Activated CD8-positive, alpha-beta memory T cell treated with anti-CD3 and anti-CD28 coated beads, Interleukin-2, amount 10 ng/mL, durations not matched to agents 7 days and 5 days (primary cell): ENCODE measurements around the gene OPN1MW2. TPM values are rescaled to one million over a fixed set of nuclear protein-coding genes. Genes with fewer than 3 reads are reported as not detected.
A peak's percentile ranks its signal among the peaks of the same experiment; 100 is the strongest.
"Not testable (repeated sequence)": the region's sequence is repeated elsewhere in the genome, so short reads cannot be mapped to it uniquely, and the experiment has no call there.

ENCODE experiments used
- ATAC-seq: fragments of 150-1000 bp; cut with Tn5 transposase; one replicate; pipeline ENCODE4 v1.10.0; 2021; ENCODE audit warnings: moderate library complexity
- CTCF ChIA-PET: fragments of 350-600 bp; sonication (Branson Sonifier 250); formaldehyde crosslinking; loops from one replicate; lab custom pipeline; 2021; ENCODE audit warnings: antibody characterized with exemption; lab: Charles Lee
- DNase-seq: peaks from one replicate; pipeline ENCODE4 v3.0.0-alpha.2; 2020
- H3K27ac Mint-ChIP-seq: one replicate; pipeline ENCODE4 v1.8.0; 2021; ENCODE audit warnings: mild to moderate bottlenecking, mixed read lengths
- H3K27me3 Mint-ChIP-seq: one replicate; pipeline ENCODE4 v1.8.0; 2021; ENCODE audit warnings: mixed read lengths
- H3K36me3 Mint-ChIP-seq: one replicate; pipeline ENCODE4 v1.8.0; 2021; ENCODE audit warnings: mild to moderate bottlenecking, mixed read lengths
- H3K4me1 Mint-ChIP-seq: one replicate; pipeline ENCODE4 v1.8.0; 2021; ENCODE audit warnings: mixed read lengths
- H3K4me3 Mint-ChIP-seq: one replicate; pipeline ENCODE4 v1.8.0; 2021; ENCODE audit warnings: mild to moderate bottlenecking, moderate library complexity, mixed read lengths
- H3K9me3 Mint-ChIP-seq: one replicate; pipeline ENCODE4 v1.8.0; 2022; ENCODE audit warnings: low read depth, mixed read lengths
- total RNA-seq, 2 experiments: library from RNA; stranded (reverse); gene quantifications; one replicate each; pipeline ENCODE4 v1.2.3, GENCODE V29; 2021

Gene OPN1MW2
- total RNA-seq, result not detected

DNA sequence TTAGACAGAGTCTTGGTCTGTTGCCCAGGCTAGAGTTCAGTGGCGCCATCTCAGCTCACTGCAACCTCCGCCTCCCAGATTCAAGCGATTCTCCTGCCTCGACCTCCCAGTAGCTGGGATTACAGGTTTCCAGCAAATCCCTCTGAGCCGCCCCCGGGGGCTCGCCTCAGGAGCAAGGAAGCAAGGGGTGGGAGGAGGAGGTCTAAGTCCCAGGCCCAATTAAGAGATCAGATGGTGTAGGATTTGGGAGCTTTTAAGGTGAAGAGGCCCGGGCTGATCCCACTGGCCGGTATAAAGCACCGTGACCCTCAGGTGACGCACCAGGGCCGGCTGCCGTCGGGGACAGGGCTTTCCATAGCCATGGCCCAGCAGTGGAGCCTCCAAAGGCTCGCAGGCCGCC lies at the start of gene OPN1MW2:
OPN1MW2 (plus strand) TSS at position 301 of the 400 bp plus-strand sequence; CDS start at position 361, 60 bp downstream.
- DNase-seq, H3K4me3 Mint-ChIP-seq, H3K36me3 Mint-ChIP-seq, CTCF ChIA-PET, H3K9me3 Mint-ChIP-seq, ATAC-seq, H3K27ac Mint-ChIP-seq, H3K27me3 Mint-ChIP-seq, H3K4me1 Mint-ChIP-seq: not testable (repeated sequence)

DNA sequence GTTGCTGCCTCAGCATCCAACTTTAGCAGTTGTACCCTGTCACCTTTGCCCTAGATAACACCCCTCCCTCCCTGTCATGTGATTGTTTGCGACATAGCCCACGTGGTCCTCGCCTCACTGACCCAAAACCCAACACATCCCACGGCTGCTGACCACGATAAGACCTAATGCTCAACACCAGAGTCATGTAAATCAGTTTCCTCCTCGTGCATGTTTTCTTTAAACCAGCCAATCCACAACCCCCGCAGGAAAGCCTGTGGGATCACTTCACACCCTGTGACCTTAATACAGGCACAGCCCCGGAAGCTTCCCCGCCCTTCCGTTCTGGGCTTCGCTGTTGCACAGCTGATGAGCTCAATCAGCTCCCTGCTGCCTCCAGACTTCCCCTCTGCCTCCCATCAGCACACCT lies 47.0 kb upstream of the OPN1MW2 start:
- peak; percentile 99 for ATAC-seq
- CTCF ChIA-PET, H3K9me3 Mint-ChIP-seq, H3K36me3 Mint-ChIP-seq, H3K4me3 Mint-ChIP-seq, H3K4me1 Mint-ChIP-seq, H3K27me3 Mint-ChIP-seq, DNase-seq, H3K27ac Mint-ChIP-seq: not testable (repeated sequence)

DNA sequence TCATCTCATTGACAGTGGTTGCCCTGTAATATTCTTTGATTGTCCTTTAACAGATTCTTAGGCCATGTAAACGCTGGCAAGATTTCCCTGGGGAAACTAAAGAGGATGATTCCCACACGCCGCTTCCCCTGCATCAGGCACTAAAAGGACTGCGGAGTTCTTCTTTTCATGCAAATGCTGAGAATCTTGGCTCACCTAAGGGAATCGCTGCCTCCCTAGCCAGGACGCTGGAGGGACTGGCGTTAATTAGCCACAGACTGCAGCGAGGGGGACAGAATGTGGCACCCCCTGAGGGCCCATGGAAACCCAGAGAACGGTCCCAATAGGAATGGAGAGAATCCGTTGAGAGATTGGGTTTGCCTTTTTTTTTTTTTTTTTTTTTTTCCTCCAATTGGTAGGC lies 45.2 kb upstream of the OPN1MW2 start:
- CTCF ChIA-PET, H3K27me3 Mint-ChIP-seq: not testable (repeated sequence)

DNA sequence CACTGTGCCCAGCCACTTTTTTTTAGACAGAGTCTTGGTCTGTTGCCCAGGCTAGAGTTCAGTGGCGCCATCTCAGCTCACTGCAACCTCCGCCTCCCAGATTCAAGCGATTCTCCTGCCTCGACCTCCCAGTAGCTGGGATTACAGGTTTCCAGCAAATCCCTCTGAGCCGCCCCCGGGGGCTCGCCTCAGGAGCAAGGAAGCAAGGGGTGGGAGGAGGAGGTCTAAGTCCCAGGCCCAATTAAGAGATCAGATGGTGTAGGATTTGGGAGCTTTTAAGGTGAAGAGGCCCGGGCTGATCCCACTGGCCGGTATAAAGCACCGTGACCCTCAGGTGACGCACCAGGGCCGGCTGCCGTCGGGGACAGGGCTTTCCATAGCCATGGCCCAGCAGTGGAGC lies 37.3 kb upstream of the OPN1MW2 start, which contains the start of gene OPN1MW:
OPN1MW (plus strand) TSS at position 301 of the 400 bp plus-strand sequence; CDS start at position 383, 82 bp downstream.
- H3K4me1 Mint-ChIP-seq, H3K9me3 Mint-ChIP-seq, ATAC-seq, H3K27me3 Mint-ChIP-seq, H3K36me3 Mint-ChIP-seq, H3K27ac Mint-ChIP-seq, H3K4me3 Mint-ChIP-seq, DNase-seq, CTCF ChIA-PET: not testable (repeated sequence)

More for the DNA sequence above, 45.2 kb upstream of the OPN1MW2 start:
- not testable (repeated sequence) for H3K4me1 Mint-ChIP-seq, H3K4me3 Mint-ChIP-seq, ATAC-seq, H3K9me3 Mint-ChIP-seq, H3K27ac Mint-ChIP-seq, DNase-seq, H3K36me3 Mint-ChIP-seq

DNA sequence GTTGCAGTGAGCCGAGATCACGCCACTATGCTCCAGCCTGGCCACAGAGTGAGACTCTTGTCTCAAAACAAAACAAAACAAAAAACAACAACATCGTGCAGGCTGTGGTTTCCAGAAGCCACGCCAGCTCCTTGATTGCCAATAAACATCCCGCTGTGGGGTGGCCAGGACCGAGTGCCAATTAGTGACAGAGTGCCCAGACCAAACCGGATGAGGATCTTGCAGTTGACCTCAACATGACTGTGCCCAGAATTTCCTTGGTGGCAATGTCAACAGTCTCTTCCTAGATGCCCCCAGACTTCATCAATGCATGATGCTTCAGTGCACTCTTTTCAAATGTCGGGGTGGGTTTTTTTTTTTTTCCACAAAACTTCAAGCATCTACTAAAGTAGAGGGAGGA lies 35.8 kb upstream of the OPN1MW2 start:
- DNase-seq, H3K27ac Mint-ChIP-seq, H3K4me1 Mint-ChIP-seq, H3K36me3 Mint-ChIP-seq, H3K4me3 Mint-ChIP-seq, CTCF ChIA-PET, H3K27me3 Mint-ChIP-seq, ATAC-seq, H3K9me3 Mint-ChIP-seq: not testable (repeated sequence)

DNA sequence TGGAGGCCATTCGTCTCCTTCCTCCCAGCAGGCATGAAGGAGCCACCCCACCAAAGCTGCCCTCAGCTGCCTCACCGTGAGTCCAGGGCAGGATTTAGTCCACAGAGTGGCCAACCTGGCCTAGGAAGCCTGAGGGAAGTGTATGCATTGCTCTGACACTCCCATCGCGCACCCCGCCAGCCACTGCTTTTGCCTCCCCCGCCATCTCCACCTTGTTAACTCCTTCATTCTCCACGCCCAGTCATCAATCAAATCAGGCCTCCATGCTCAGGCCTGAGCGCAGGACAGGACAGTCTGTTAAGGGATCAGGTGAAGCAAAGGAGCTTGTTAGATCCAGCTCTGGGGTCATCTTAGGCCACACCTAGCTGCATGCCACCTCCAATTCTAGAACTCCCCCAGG lies 26.7 kb upstream of the OPN1MW2 start:
- H3K4me1 Mint-ChIP-seq, H3K9me3 Mint-ChIP-seq, H3K27ac Mint-ChIP-seq, CTCF ChIA-PET, ATAC-seq, H3K4me3 Mint-ChIP-seq, H3K36me3 Mint-ChIP-seq, DNase-seq, H3K27me3 Mint-ChIP-seq: not testable (repeated sequence)

DNA sequence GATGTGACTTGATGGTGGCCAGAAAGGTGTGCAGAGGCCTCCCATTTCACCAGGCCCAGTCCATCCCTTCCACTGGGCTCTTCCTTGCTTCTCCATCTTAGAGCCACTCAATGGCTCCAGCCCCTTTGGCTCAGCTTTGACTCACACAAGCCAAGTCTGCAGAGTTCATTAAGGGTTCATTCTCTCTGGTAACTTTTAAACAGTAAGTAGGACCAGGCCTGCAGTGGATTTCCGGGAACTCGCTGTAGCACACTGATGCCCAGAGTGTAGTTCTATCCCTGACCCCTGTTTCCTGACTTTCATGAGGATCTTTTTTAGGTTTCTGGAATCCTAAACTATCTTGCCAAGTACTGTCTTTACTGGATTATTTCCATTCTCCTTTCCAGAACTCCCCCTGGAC lies 25.2 kb upstream of the OPN1MW2 start:
- DNase-seq, H3K4me3 Mint-ChIP-seq, ATAC-seq, H3K9me3 Mint-ChIP-seq, H3K27ac Mint-ChIP-seq, H3K27me3 Mint-ChIP-seq, CTCF ChIA-PET, H3K36me3 Mint-ChIP-seq, H3K4me1 Mint-ChIP-seq: not testable (repeated sequence)

DNA sequence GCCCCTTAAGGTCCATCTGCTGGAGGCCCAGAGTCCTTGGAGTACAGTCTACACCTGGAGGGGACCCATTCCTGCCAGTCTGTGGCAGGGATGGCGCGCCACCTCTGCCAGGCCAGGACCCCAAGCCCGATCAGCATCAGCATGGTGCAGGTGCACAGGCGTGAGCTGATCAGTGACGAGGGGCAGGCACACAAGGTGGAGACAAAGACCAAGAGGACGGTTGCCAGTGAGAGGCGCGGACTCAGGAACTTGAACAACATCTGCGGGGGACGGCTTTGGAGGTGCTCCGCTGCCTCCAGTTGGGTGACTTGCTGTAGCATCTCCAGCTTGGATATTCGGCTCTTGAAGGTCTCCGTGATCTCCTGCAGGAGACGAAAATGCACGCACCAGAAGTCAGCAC lies 23.1 kb upstream of the OPN1MW2 start:
- H3K9me3 Mint-ChIP-seq, H3K27ac Mint-ChIP-seq, ATAC-seq, H3K4me1 Mint-ChIP-seq, H3K4me3 Mint-ChIP-seq, CTCF ChIA-PET, H3K36me3 Mint-ChIP-seq, DNase-seq, H3K27me3 Mint-ChIP-seq: not testable (repeated sequence)

DNA sequence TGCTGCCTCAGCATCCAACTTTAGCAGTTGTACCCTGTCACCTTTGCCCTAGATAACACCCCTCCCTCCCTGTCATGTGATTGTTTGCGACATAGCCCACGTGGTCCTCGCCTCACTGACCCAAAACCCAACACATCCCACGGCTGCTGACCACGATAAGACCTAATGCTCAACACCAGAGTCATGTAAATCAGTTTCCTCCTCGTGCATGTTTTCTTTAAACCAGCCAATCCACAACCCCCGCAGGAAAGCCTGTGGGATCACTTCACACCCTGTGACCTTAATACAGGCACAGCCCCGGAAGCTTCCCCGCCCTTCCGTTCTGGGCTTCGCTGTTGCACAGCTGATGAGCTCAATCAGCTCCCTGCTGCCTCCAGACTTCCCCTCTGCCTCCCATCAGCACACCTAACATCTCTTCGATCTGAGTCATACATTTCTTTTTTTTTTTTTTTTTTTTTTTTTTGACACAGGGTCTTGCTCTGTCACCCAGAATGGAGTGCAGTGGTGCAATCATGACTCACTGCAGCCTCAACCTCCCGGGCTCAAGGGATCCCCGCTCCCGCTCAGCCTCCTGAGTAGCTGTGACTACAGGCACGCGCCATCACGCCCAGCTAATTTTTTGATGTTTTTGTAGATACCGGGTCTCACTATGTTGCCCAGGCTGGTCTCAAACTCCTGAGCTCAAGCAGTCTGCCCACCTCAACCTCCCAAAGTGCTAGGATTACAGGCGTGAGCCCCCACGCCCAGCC lies 9.7 kb upstream of the OPN1MW2 start:
- CTCF ChIA-PET, H3K27me3 Mint-ChIP-seq, H3K9me3 Mint-ChIP-seq, H3K4me1 Mint-ChIP-seq, DNase-seq, H3K27ac Mint-ChIP-seq, H3K4me3 Mint-ChIP-seq, H3K36me3 Mint-ChIP-seq: not testable (repeated sequence)
- peak; percentile 98 for ATAC-seq

DNA sequence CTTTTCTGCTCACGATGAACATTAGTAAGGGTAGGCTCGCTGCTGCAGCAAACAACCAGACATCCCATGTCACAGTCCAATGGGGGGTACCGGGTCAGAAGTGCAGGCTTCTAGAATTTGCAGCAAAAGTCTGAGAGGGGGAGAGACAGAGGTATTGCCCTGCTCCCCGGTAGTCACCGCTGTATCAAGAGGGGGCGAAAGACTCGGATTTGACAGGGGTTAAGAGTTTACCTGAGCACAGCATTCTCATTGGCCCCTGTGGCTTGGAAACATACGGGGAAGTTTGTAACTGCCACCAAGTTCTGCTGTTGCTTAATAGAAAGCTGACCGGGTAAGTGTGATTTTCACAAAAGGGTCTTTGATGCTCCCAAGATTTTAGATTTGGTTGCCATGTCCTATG lies 8.5 kb upstream of the OPN1MW2 start:
- DNase-seq, result peak; percentile 4
- H3K9me3 Mint-ChIP-seq, H3K27me3 Mint-ChIP-seq, CTCF ChIA-PET, H3K36me3 Mint-ChIP-seq, H3K4me3 Mint-ChIP-seq, ATAC-seq, H3K4me1 Mint-ChIP-seq: not testable (repeated sequence)
- H3K27ac Mint-ChIP-seq, result peak overlapping the region; percentile 52

DNA sequence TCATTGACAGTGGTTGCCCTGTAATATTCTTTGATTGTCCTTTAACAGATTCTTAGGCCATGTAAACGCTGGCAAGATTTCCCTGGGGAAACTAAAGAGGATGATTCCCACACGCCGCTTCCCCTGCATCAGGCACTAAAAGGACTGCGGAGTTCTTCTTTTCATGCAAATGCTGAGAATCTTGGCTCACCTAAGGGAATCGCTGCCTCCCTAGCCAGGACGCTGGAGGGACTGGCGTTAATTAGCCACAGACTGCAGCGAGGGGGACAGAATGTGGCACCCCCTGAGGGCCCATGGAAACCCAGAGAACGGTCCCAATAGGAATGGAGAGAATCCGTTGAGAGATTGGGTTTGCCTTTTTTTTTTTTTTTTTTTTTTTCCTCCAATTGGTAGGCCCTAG lies 8.1 kb upstream of the OPN1MW2 start:
- H3K27ac Mint-ChIP-seq, H3K4me3 Mint-ChIP-seq, H3K4me1 Mint-ChIP-seq, H3K27me3 Mint-ChIP-seq, ATAC-seq, H3K9me3 Mint-ChIP-seq, DNase-seq, H3K36me3 Mint-ChIP-seq, CTCF ChIA-PET: not testable (repeated sequence)

DNA sequence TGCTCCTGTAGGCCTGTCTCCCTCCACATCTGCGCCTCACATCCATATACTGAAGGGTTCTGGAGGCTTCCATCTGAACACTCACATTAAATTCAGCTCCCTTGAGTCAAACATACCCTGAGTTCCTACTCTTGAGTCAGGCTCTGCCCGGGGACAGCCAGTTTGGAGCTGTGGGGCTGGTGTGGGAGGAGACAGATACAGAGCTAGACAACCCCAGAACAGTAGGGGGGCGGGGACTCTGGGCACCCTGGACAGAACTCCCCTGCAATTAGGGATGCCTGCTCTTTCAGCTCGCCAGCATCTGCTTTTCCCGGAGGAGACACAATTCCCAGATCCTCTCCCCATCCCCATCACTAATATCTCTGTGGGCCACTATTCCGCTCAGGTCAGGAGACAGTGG lies 5.7 kb downstream of the OPN1MW2 start:
- ATAC-seq, H3K4me1 Mint-ChIP-seq, H3K4me3 Mint-ChIP-seq, H3K27ac Mint-ChIP-seq, H3K9me3 Mint-ChIP-seq, H3K36me3 Mint-ChIP-seq, H3K27me3 Mint-ChIP-seq, CTCF ChIA-PET, DNase-seq: not testable (repeated sequence)

DNA sequence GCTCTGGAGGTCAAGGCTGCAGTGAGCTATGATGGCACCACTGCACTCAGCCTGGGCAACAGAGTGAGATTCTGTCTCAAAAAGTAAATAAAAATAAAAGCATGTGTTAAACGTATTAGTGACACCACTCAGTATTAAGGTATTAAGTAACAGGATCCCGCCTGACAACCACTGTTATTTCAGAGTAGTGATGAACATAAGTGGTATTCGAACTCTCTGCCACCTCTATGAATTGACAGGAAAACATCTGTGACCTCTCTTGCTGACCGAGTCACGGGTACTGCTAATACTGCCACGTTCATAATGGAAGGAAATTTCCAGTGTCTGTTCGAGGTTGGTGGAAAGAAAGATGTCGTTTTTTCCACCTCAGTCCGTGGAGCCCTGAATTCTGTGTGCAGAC lies 7.2 kb downstream of the OPN1MW2 start:
- H3K36me3 Mint-ChIP-seq, H3K4me1 Mint-ChIP-seq, DNase-seq, CTCF ChIA-PET, ATAC-seq, H3K27me3 Mint-ChIP-seq, H3K9me3 Mint-ChIP-seq, H3K4me3 Mint-ChIP-seq, H3K27ac Mint-ChIP-seq: not testable (repeated sequence)

DNA sequence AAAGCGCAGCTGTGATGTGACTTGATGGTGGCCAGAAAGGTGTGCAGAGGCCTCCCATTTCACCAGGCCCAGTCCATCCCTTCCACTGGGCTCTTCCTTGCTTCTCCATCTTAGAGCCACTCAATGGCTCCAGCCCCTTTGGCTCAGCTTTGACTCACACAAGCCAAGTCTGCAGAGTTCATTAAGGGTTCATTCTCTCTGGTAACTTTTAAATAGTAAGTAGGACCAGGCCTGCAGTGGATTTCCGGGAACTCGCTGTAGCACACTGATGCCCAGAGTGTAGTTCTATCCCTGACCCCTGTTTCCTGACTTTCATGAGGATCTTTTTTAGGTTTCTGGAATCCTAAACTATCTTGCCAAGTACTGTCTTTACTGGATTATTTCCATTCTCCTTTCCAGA lies 11.9 kb downstream of the OPN1MW2 start:
- CTCF ChIA-PET, result not testable (repeated sequence)

More for the DNA sequence above, 11.9 kb downstream of the OPN1MW2 start:
- H3K27ac Mint-ChIP-seq, H3K4me1 Mint-ChIP-seq, H3K4me3 Mint-ChIP-seq, DNase-seq, H3K27me3 Mint-ChIP-seq, H3K9me3 Mint-ChIP-seq, H3K36me3 Mint-ChIP-seq, ATAC-seq: not testable (repeated sequence)
